Mesendoderm (in vitro differentiated cells): ENCODE measurements around the gene APMAP.

Source experiments
- DNase-seq: peaks from one replicate; pipeline ENCODE4 v3.0.0; 2013
- H2AK5ac ChIP-seq: 2 replicates; pipeline ENCODE4 v1.6.1; 2013; ENCODE audit warnings: low read length, inconsistent platforms
- H2BK120ac ChIP-seq: 2 replicates; pipeline ENCODE4 v1.6.1; 2013; ENCODE audit warnings: low read depth, mild to moderate bottlenecking, low read length, moderate library complexity, mixed read lengths
- H2BK15ac ChIP-seq: replicated peaks from 2 replicates; pipeline ENCODE4 v1.6.1; 2013; ENCODE audit warnings: low read depth, mild to moderate bottlenecking, moderate library complexity
- H2BK5ac ChIP-seq: 2 replicates; pipeline ENCODE4 v1.6.1; 2013; ENCODE audit warnings: low read length, inconsistent platforms
- H3K18ac ChIP-seq: 2 replicates; pipeline ENCODE4 v1.6.1; 2013; ENCODE audit warnings: mild to moderate bottlenecking, low read length, mixed read lengths
- H3K23ac ChIP-seq: one replicate; pipeline ENCODE4 v1.6.1; 2013; ENCODE audit warnings: low read length
- H3K27ac ChIP-seq: 2 replicates; pipeline ENCODE4 v1.5.1; 2013; ENCODE audit warnings: low read depth, mild to moderate bottlenecking, inconsistent platforms, low read length, moderate library complexity
- H3K27me3 ChIP-seq: 2 replicates; pipeline ENCODE4 v1.6.1; 2013; ENCODE audit warnings: low read length, control low read depth, mild to moderate bottlenecking, inconsistent platforms; ENCODE audit not compliant: insufficient read depth, poor library complexity
- H3K36me3 ChIP-seq: 2 replicates; pipeline ENCODE4 v1.6.1; 2013; ENCODE audit warnings: low read length, inconsistent platforms; ENCODE audit not compliant: control insufficient read depth, insufficient read depth
- H3K4ac ChIP-seq: one replicate; pipeline ENCODE4 v1.6.1; 2013; ENCODE audit warnings: low read depth, mild to moderate bottlenecking, low read length, moderate library complexity
- H3K4me1 ChIP-seq: 2 replicates; pipeline ENCODE4 v1.6.1; 2013; ENCODE audit warnings: low read depth, low read length, inconsistent platforms; ENCODE audit not compliant: control insufficient read depth
- H3K4me2 ChIP-seq: 2 replicates; pipeline ENCODE4 v1.6.1; 2013; ENCODE audit warnings: low read length
- H3K4me3 ChIP-seq: 2 replicates; pipeline ENCODE4 v1.5.1; 2013; ENCODE audit warnings: mild to moderate bottlenecking, low read length
- H3K56ac ChIP-seq: one replicate; pipeline ENCODE4 v1.6.1; 2013; ENCODE audit warnings: low read length
- H3K79me1 ChIP-seq: 2 replicates; pipeline ENCODE4 v1.6.1; 2013; ENCODE audit warnings: low read length, inconsistent platforms
- H3K79me2 ChIP-seq: 2 replicates; pipeline ENCODE4 v1.6.1; 2013; ENCODE audit warnings: mild to moderate bottlenecking, low read length; ENCODE audit not compliant: control insufficient read depth, insufficient read depth
- H3K9ac ChIP-seq: 2 replicates; pipeline ENCODE4 v1.6.1; 2013; ENCODE audit warnings: low read length, inconsistent platforms
- H4K5ac ChIP-seq: one replicate; pipeline ENCODE4 v1.6.1; 2013; ENCODE audit warnings: low read length
- H4K8ac ChIP-seq: one replicate; pipeline ENCODE4 v1.6.1; 2013; ENCODE audit warnings: low read depth, mild to moderate bottlenecking, control low read depth, low read length, moderate library complexity
- WGBS: extraction: QIAGEN DNeasy Blood & Tissue Kit; methylation state at CpG from one replicate; pipeline ENCODE4 v1.1.7; 2013; ENCODE audit warnings: low lambda C conversion rate, missing lambda C conversion rate; ENCODE audit not compliant: insufficient coverage; ENCODE audit errors: extremely low coverage; 5-methylcytosine and 5-hydroxymethylcytosine counted together

APMAP gene

GRCh38 chr20:24986436-24987015 lies 6.0 kb downstream of the APMAP start:
- no peak overlapping the region for H3K18ac ChIP-seq
- no peaks in the 10 kb centered on the region for H3K27me3 ChIP-seq
- H3K27ac ChIP-seq = no peak overlapping the region
- H4K8ac ChIP-seq = no peak overlapping the region
- H3K4me1 ChIP-seq = no peaks in the 10 kb centered on the region
- no peak overlapping the region for H2AK5ac ChIP-seq
- no peak overlapping the region for H3K56ac ChIP-seq
- H2BK15ac ChIP-seq = no peak overlapping the region
- H3K36me3 ChIP-seq = no peaks in the 10 kb centered on the region
- no peak overlapping the region for H3K9ac ChIP-seq
- no peak overlapping the region for H3K23ac ChIP-seq
- H3K79me1 ChIP-seq = peaks cover 29% of the 10 kb centered on the region
- H3K4ac ChIP-seq = no peak overlapping the region
- H2BK5ac ChIP-seq = no peak overlapping the region
- DNase-seq = no peak
- WGBS = no CpG with 5 or more reads among the region's 7 CpGs
- no peak overlapping the region for H3K4me2 ChIP-seq
- H3K79me2 ChIP-seq = peaks cover 23% of the 10 kb centered on the region
- H3K4me3 ChIP-seq = no peak overlapping the region
- no peak overlapping the region for H4K5ac ChIP-seq
- no peak overlapping the region for H2BK120ac ChIP-seq

- Histone ChIP-seq H3K79me2 (peaks cover 22% of the 10 kb centered on the region), H2BK5ac (no peak overlapping the region), H3K56ac (no peak overlapping the region), H3K9ac (no peak overlapping the region), H3K4me3 (no peak overlapping the region), H3K23ac (no peak overlapping the region), H4K8ac (no peak overlapping the region), H3K4ac (no peak overlapping the region), H3K36me3 (no peaks in the 10 kb centered on the region), H3K4me1 (no peaks in the 10 kb centered on the region), H3K79me1 (peaks cover 26% of the 10 kb centered on the region), H3K27ac (no peak overlapping the region), H3K27me3 (no peaks in the 10 kb centered on the region), H4K5ac (no peak overlapping the region), H3K4me2 (no peak overlapping the region), H3K18ac (no peak overlapping the region), H2AK5ac (no peak overlapping the region), H2BK15ac (no peak overlapping the region), H2BK120ac (no peak overlapping the region)
- no CpG with 5 or more reads among the region's 6 CpGs for WGBS
- DNase-seq = no peak
Measured at GRCh38 chr20:24985802-24986201, 6.7 kb downstream of the APMAP start.

GRCh38 chr20:24984961-24985640 lies 7.5 kb downstream of the APMAP start:
- Histone ChIP-seq H3K4me3 (no peak overlapping the region), H2BK5ac (no peak overlapping the region), H3K27ac (no peak overlapping the region), H3K4me2 (no peak overlapping the region), H3K27me3 (no peaks in the 10 kb centered on the region), H3K4me1 (no peaks in the 10 kb centered on the region), H3K23ac (no peak overlapping the region), H3K79me1 (peaks cover 29% of the 10 kb centered on the region), H3K79me2 (peaks cover 22% of the 10 kb centered on the region), H2AK5ac (no peak overlapping the region), H2BK120ac (no peak overlapping the region), H2BK15ac (no peak overlapping the region), H3K36me3 (no peaks in the 10 kb centered on the region), H3K9ac (no peak overlapping the region), H4K8ac (no peak overlapping the region), H4K5ac (no peak overlapping the region), H3K18ac (no peak overlapping the region), H3K4ac (no peak overlapping the region), H3K56ac (no peak overlapping the region)
- no CpG with 5 or more reads among the region's 3 CpGs for WGBS
- DNase-seq = no peak

DNA sequence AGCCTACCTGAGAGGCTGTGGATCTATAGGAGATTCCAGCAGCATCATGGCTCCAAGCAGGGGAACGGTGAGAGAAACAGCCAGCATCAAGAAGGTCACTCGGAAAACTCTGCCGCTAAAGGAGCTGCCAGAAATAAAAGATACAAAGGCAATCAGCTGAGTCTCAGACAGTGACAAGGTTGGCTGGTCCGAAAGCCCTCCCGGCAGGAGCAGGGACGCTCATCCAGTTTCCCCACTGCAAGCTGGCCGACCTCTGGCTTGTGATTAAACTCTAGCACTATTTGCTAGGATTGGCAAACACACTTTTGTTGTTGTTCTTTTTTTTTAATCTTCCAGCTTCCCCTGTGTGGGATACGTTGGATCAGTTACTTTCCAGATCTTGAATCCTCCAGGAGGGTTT lies 8.7 kb downstream of the APMAP start:
- no peak overlapping the region for H2BK120ac ChIP-seq
- H3K36me3 ChIP-seq = no peaks in the 10 kb centered on the region
- H4K8ac ChIP-seq = no peak overlapping the region
- no peak overlapping the region for H3K9ac ChIP-seq
- WGBS = no CpG with 5 or more reads among the region's 8 CpGs
- no peak overlapping the region for H3K18ac ChIP-seq
- H4K5ac ChIP-seq = no peak overlapping the region
- no peak overlapping the region for H3K4me2 ChIP-seq
- peaks cover 24% of the 10 kb centered on the region for H3K79me1 ChIP-seq
- H3K4me1 ChIP-seq = no peaks in the 10 kb centered on the region
- H2BK15ac ChIP-seq = no peak overlapping the region
- H3K23ac ChIP-seq = no peak overlapping the region
- DNase-seq = no peak
- no peak overlapping the region for H3K4me3 ChIP-seq
- peaks cover 16% of the 10 kb centered on the region for H3K79me2 ChIP-seq
- H3K56ac ChIP-seq = no peak overlapping the region
- no peak overlapping the region for H3K27ac ChIP-seq
- no peak overlapping the region for H2AK5ac ChIP-seq
- no peak overlapping the region for H3K4ac ChIP-seq
- no peak overlapping the region for H2BK5ac ChIP-seq
- no peaks in the 10 kb centered on the region for H3K27me3 ChIP-seq

DNA sequence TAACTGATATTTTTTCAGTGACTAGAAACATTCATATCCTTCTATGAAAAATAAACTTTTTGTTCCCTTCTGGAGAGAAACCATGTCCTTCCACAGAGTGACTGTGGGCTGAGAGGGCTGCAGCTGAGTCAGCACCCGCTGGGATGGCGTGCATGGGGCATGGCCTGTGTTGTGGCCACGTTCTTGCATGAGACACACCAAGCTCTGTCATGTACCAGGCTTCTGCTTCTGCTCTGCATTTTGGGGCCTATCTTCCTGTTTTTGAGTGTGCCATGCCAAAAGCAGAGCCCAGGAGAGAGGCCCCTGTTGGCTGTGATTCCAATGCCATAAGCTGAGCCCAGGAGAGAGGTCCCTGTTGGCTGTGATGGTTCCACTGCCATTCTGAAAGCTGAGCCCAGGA lies 10.8 kb downstream of the APMAP start:
- H3K4me2 ChIP-seq = no peak overlapping the region
- no peak overlapping the region for H4K8ac ChIP-seq
- H3K56ac ChIP-seq = no peak overlapping the region
- H3K79me2 ChIP-seq = peaks cover 11% of the 10 kb centered on the region
- H3K27ac ChIP-seq = no peak overlapping the region
- H2BK15ac ChIP-seq = no peak overlapping the region
- no peak overlapping the region for H3K4ac ChIP-seq
- no peak overlapping the region for H4K5ac ChIP-seq
- WGBS = no CpG with 5 or more reads among the region's 3 CpGs
- no peak overlapping the region for H3K4me3 ChIP-seq
- no peak overlapping the region for H2BK5ac ChIP-seq
- H2AK5ac ChIP-seq = no peak overlapping the region
- H3K79me1 ChIP-seq = peaks cover 17% of the 10 kb centered on the region
- H3K23ac ChIP-seq = no peak overlapping the region
- H3K18ac ChIP-seq = no peak overlapping the region
- no peaks in the 10 kb centered on the region for H3K4me1 ChIP-seq
- no peaks in the 10 kb centered on the region for H3K27me3 ChIP-seq
- no peak for DNase-seq
- H3K36me3 ChIP-seq = peaks cover 2% of the 10 kb centered on the region
- H2BK120ac ChIP-seq = no peak overlapping the region
- H3K9ac ChIP-seq = no peak overlapping the region

DNA sequence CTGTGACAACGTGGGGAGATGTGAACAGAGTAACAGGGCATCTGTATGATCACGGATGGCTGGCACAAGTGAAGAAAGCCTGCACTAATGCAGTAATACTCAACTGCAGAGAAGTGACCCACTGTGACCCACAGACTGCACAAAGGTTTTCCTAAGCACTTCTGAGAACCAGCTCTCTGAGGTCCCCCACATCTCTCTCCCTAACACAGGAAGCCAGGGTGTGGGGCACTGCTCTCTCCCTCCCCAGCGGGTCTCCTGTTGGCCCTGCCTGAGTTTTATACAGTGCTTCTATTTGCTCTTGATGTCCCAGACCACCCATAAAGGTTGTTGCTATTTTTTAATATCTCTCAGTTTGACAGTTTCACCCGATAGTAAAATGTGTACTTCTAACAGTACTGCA lies 11.3 kb downstream of the APMAP start:
- Histone ChIP-seq H3K4me2 (no peak overlapping the region), H2AK5ac (no peak overlapping the region), H3K4me1 (no peaks in the 10 kb centered on the region), H3K4me3 (no peak overlapping the region), H3K79me1 (peaks cover 12% of the 10 kb centered on the region), H3K27ac (no peak overlapping the region), H4K8ac (no peak overlapping the region), H3K18ac (no peak overlapping the region), H3K27me3 (no peaks in the 10 kb centered on the region), H3K9ac (no peak overlapping the region), H2BK5ac (no peak overlapping the region), H2BK15ac (no peak overlapping the region), H3K23ac (no peak overlapping the region), H2BK120ac (no peak overlapping the region), H3K36me3 (peaks cover 2% of the 10 kb centered on the region), H3K4ac (no peak overlapping the region), H4K5ac (no peak overlapping the region), H3K79me2 (peaks cover 6% of the 10 kb centered on the region), H3K56ac (no peak overlapping the region)
- DNase-seq = no peak
- WGBS = no CpG with 5 or more reads among the region's 4 CpGs
